ENCODE data around the gene SMAD5. TPM values are rescaled to one million over a fixed set of nuclear protein-coding genes. Genes with fewer than 3 reads are reported as not detected.

Gene SMAD5
- total and polyA plus RNA-seq, 2 of the 4 experiments (the other 2 are of a cell fraction): 37.4 to 101 TPM

- dilution Hi-C loops (cut with HindIII; ENCODE audit: low sequenced_read_pairs, unreplicated experiment) (no loop called here), intact Hi-C loops (cut with micrococcal nuclease) (loop anchor here (1.0 to 2.0 kb wide), 2 partner anchors 25 to 51 kb away; no protein-coding TSS in a partner anchor), in situ Hi-C loops (cut with MboI; ENCODE audit: low sequenced_read_pairs) (no loop called here)
- no peak for DNase-seq
- Histone ChIP-seq H3K18ac (ENCODE audit: low read depth, low read length) (no peak overlapping the region), H3K4me2 (ENCODE audit: low read depth, low read length) (peak overlapping the region; percentile 89), H3K4me3 (ENCODE audit: insufficient read depth, low read depth, low read length) (peak overlapping the region; percentile 81), H2AK5ac (ENCODE audit: low read depth, low read length) (no peak overlapping the region), H3K4ac (ENCODE audit: low read depth, low read length) (0 out of 2 replicates have a peak overlapping the region, but pooled peaks have one; percentile 49), H3K27me3 (ENCODE audit: control insufficient read depth, insufficient read depth, low read length) (no peaks in the 10 kb centered on the region), H4K8ac (ENCODE audit: low read depth in 2 of 2, low read length in 2 of 2) (no peak overlapping the region; a peak in 1 of 4 replicates), H3K9me3 (ENCODE audit: control insufficient read depth, insufficient read depth, low read length) (no peaks in the 10 kb centered on the region), H3K9ac (ENCODE audit: low read depth, low read length) (peak overlapping the region; percentile 85), H2AK9ac (replicated peaks; ENCODE audit: low read depth, low read length, poor library complexity) (peak overlapping the region; percentile 86), H4K5ac (ENCODE audit: low read depth, low read length) (no peak overlapping the region), H4K20me1 (ENCODE audit: insufficient read depth, low read length) (peaks cover 51% of the 10 kb centered on the region), H3K27ac (ENCODE audit: insufficient read depth, low read length) (peak overlapping the region; percentile 25), H2AFZ (replicated peaks; ENCODE audit: low read length, poor library complexity) (peak overlapping the region; percentile 94), H3K56ac (ENCODE audit: extremely low read depth, insufficient read depth, low read length) (0 out of 2 replicates have a peak overlapping the region, but pooled peaks have one; percentile 32), H2BK20ac (ENCODE audit: low read depth, low read length) (no peak overlapping the region), H3K36me3 (ENCODE audit: control insufficient read depth, insufficient read depth, low read length) (no peaks in the 10 kb centered on the region; the same call in 1 of the 2 replicates), H2BK120ac (ENCODE audit: low read depth, low read length) (no peak overlapping the region), H3K4me1 (ENCODE audit: control insufficient read depth, insufficient read depth, low read length) (peaks cover 5% of the 10 kb centered on the region), H3K9me1 (ENCODE audit: insufficient read depth, low read length) (no peaks in the 10 kb centered on the region; the same call in none of the 2 replicates), H3K14ac (replicated peaks; ENCODE audit: low read depth, low read length) (0 out of 2 replicates have a peak overlapping the region, but pooled peaks have one; percentile 32), H2BK15ac (ENCODE audit: low read depth, low read length) (no peak overlapping the region), H3K79me1 (ENCODE audit: low read depth in 1 of 2, low read length in 2 of 2) (peaks cover 4 to 30% of the 10 kb centered on the region in 2 experiments; a peak in 3 of 4 replicates), H2BK5ac (ENCODE audit: low read depth, low read length, poor library complexity, severe bottlenecking) (no peak overlapping the region), H3K23ac (ENCODE audit: low read depth, low read length) (peak overlapping the region; percentile 70; the same call in 1 of the 2 replicates), H4K91ac (ENCODE audit: insufficient read depth, low read depth, low read length) (no peak overlapping the region)
- no peak for ATAC-seq (ENCODE audit: low read depth)
- TF ChIP-seq SMC3 (IDR thresholded peaks at IDR 0.05; ENCODE audit: low read depth, low read length) (no peak), CHD1 (IDR thresholded peaks at IDR 0.05; ENCODE audit: low read depth, low read length) (no peak), BHLHE40 (IDR thresholded peaks at IDR 0.05; ENCODE audit: low read depth, low read length) (no peak), RFX5 (IDR thresholded peaks at IDR 0.05; ENCODE audit: low read depth, low read length) (no peak), RAD21 (IDR thresholded peaks at IDR 0.05; ENCODE audit: low read length) (no peak), MXI1 (IDR thresholded peaks at IDR 0.05; ENCODE audit: borderline replicate concordance, low read depth, low read length) (no peak), CEBPB (IDR thresholded peaks at IDR 0.05; ENCODE audit: low read depth, low read length) (no peak), FOS (IDR thresholded peaks at IDR 0.05; ENCODE audit: low read depth, low read length) (no peak)
- TF ChIP-seq, protein P1, sequence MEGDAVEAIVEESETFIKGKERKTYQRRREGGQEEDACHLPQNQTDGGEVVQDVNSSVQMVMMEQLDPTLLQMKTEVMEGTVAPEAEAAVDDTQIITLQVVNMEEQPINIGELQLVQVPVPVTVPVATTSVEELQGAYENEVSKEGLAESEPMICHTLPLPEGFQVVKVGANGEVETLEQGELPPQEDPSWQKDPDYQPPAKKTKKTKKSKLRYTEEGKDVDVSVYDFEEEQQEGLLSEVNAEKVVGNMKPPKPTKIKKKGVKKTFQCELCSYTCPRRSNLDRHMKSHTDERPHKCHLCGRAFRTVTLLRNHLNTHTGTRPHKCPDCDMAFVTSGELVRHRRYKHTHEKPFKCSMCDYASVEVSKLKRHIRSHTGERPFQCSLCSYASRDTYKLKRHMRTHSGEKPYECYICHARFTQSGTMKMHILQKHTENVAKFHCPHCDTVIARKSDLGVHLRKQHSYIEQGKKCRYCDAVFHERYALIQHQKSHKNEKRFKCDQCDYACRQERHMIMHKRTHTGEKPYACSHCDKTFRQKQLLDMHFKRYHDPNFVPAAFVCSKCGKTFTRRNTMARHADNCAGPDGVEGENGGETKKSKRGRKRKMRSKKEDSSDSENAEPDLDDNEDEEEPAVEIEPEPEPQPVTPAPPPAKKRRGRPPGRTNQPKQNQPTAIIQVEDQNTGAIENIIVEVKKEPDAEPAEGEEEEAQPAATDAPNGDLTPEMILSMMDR (conservative IDR thresholded peaks at IDR 0.05; ENCODE audit: low read depth, low read length): no peak
- TF ChIP-seq, protein P2, sequence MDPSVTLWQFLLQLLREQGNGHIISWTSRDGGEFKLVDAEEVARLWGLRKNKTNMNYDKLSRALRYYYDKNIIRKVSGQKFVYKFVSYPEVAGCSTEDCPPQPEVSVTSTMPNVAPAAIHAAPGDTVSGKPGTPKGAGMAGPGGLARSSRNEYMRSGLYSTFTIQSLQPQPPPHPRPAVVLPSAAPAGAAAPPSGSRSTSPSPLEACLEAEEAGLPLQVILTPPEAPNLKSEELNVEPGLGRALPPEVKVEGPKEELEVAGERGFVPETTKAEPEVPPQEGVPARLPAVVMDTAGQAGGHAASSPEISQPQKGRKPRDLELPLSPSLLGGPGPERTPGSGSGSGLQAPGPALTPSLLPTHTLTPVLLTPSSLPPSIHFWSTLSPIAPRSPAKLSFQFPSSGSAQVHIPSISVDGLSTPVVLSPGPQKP (IDR thresholded peaks at IDR 0.05; ENCODE audit: borderline replicate concordance, low read depth, low read length): no peak
- no CpG with 5 or more reads among the region's 5 CpGs for WGBS, 2 experiments (ENCODE audit: extremely low coverage in 2 of 2, insufficient read length in 1 of 2)
- no TSS peak for BruUV-seq (replicated peaks)
- POLR2A ChIA-PET (ENCODE audit: unreplicated experiment): no interaction called here
- CTCF ChIA-PET: interaction anchor here (0.6 to 1.0 kb wide), 2 partner anchors 29 to 31 kb away, joined by 3 read pairs; no protein-coding TSS in a partner anchor
These were observed 1.3 kb downstream of the SMAD5 start for GRCh38 chr5:136133922-136134379.
